ENCODE measurements around the gene UROC1.

Gene UROC1

DNA sequence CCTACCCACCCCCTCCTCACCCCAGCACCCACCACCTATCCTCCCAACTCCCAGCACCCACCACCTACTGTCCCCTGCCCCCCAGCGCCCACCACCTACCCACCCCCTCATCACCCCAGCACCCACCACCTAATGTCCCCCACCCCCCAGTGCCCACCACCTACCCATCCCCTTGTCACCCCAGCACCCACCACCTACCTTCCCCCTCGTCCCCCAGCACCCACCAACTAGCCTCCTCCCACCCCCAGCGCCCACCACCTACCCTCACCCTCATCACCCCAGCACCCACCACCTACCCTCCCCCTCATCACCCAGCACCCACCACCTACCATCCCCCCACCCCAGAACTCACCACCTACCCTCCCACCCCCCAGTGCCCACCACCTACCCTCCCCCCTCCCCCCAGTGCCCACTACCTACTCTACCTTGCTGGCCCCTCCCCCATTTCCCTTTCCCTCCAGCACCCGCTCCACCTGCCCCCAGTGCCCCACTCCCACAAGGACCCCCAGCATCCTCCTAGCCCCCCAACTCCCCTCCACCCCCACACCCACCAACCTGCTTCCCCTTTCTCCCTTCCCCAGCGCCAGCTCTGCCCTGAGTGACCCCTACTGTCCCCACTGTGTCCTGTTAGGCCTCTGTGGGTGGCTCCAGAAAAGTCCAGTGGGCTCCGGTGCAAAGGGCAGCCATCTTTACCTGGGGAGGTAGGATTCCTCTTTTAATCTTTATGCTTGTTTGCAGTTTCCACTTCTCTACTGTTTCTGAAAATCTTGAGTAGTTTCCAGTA lies 1.2 kb downstream of the UROC1 start:
- Histone ChIP-seq H3K27me3 (ENCODE audit: control insufficient read depth in 2 of 2, insufficient read depth in 2 of 2, low read length in 2 of 2) (peaks cover 0 to 1% of the 10 kb centered on the region in 2 donors), H3K9me3 (ENCODE audit: control insufficient read depth in 2 of 2, low read length in 2 of 2) (no peaks in the 10 kb centered on the region), H3K4me1 (ENCODE audit: control insufficient read depth in 2 of 2, insufficient read depth in 2 of 2, low read length in 2 of 2) (no peaks in the 10 kb centered on the region), H3K36me3 (ENCODE audit: control insufficient read depth in 2 of 2, insufficient read depth in 2 of 2, low read length in 2 of 2) (no peaks in the 10 kb centered on the region), H3K4me3 (ENCODE audit: low read length in 2 of 2) (no peak overlapping the region), H3K27ac (ENCODE audit: low read depth in 2 of 2, low read length in 2 of 2) (no peak overlapping the region), H3K9ac (ENCODE audit: low read depth in 1 of 2, low read length in 2 of 2) (no peak overlapping the region)

- H3K4me1 ChIP-seq (ENCODE audit: control insufficient read depth in 2 of 2, insufficient read depth in 2 of 2, low read length in 2 of 2): no peaks in the 10 kb centered on the region
- H3K27ac ChIP-seq (ENCODE audit: low read depth in 2 of 2, low read length in 2 of 2): no peak overlapping the region
- no peak overlapping the region for H3K4me3 ChIP-seq (ENCODE audit: low read length in 2 of 2)
- H3K27me3 ChIP-seq (ENCODE audit: control insufficient read depth in 2 of 2, insufficient read depth in 2 of 2, low read length in 2 of 2): peaks cover 0 to 1% of the 10 kb centered on the region in 2 donors
- no peaks in the 10 kb centered on the region for H3K9me3 ChIP-seq (ENCODE audit: control insufficient read depth in 2 of 2, low read length in 2 of 2)
- H3K9ac ChIP-seq (ENCODE audit: low read depth in 1 of 2, low read length in 2 of 2): no peak overlapping the region
- no peaks in the 10 kb centered on the region for H3K36me3 ChIP-seq (ENCODE audit: control insufficient read depth in 2 of 2, insufficient read depth in 2 of 2, low read length in 2 of 2)
These were observed 2.4 kb downstream of the UROC1 start for GRCh38 chr3:126515066-126515706.

- Histone ChIP-seq H3K36me3 (ENCODE audit: control insufficient read depth in 2 of 2, insufficient read depth in 2 of 2, low read length in 2 of 2) (no peaks in the 10 kb centered on the region), H3K4me1 (ENCODE audit: control insufficient read depth in 2 of 2, insufficient read depth in 2 of 2, low read length in 2 of 2) (no peaks in the 10 kb centered on the region), H3K9me3 (ENCODE audit: control insufficient read depth in 2 of 2, low read length in 2 of 2) (no peaks in the 10 kb centered on the region), H3K27me3 (ENCODE audit: control insufficient read depth in 2 of 2, insufficient read depth in 2 of 2, low read length in 2 of 2) (peaks cover 0 to 1% of the 10 kb centered on the region in 2 donors), H3K9ac (ENCODE audit: low read depth in 1 of 2, low read length in 2 of 2) (no peak overlapping the region), H3K27ac (ENCODE audit: low read depth in 2 of 2, low read length in 2 of 2) (no peak overlapping the region), H3K4me3 (ENCODE audit: low read length in 2 of 2) (no peak overlapping the region)
These were observed 3.4 kb downstream of the UROC1 start for GRCh38 chr3:126514161-126514560.

DNA sequence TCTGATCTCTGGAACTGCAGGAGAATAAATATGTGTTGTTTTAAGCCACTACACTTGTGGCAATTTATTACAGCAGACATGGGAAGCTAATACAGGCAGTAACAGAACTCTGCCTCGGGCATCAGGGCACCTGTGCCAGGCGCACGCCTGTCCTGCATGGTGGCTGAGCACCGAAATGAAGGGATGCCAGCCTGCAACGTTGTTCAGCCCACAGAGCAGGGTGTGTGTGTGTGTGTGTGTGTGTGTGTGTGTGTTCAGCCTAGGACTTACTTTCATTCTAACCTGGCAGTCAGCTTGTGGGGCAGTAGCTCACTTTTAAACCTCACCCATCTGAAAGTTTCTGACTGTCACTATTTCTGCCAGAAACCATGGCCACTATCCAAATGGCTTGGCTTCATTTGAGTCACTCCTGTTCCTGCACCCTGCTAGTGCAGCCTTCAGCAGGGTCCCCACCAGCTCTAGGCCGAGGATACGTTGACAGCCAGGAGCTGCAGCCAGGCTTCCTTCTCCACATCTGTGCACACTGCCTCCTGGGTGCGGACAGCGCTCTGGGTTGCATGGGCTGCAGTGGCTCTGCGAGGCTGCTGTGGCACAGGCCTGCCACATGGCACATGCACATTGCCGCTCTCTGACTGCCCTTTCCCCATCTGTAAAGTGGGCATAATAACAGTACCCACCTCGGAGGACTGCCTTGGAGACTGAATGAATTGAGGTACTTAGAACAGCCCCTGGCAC lies 4.5 kb downstream of the UROC1 start:
- Histone ChIP-seq H3K4me3 (ENCODE audit: low read length in 2 of 2) (no peak overlapping the region), H3K9me3 (ENCODE audit: control insufficient read depth in 2 of 2, low read length in 2 of 2) (no peaks in the 10 kb centered on the region), H3K27me3 (ENCODE audit: control insufficient read depth in 2 of 2, insufficient read depth in 2 of 2, low read length in 2 of 2) (no peaks in the 10 kb centered on the region), H3K9ac (ENCODE audit: low read depth in 1 of 2, low read length in 2 of 2) (no peak overlapping the region), H3K27ac (ENCODE audit: low read depth in 2 of 2, low read length in 2 of 2) (no peak overlapping the region), H3K4me1 (ENCODE audit: control insufficient read depth in 2 of 2, insufficient read depth in 2 of 2, low read length in 2 of 2) (no peaks in the 10 kb centered on the region), H3K36me3 (ENCODE audit: control insufficient read depth in 2 of 2, insufficient read depth in 2 of 2, low read length in 2 of 2) (no peaks in the 10 kb centered on the region)

GRCh38 chr3:126512026-126512425 lies 5.5 kb downstream of the UROC1 start:
- no peak overlapping the region for H3K4me3 ChIP-seq (ENCODE audit: low read length in 2 of 2)
- H3K9ac ChIP-seq (ENCODE audit: low read depth in 1 of 2, low read length in 2 of 2): no peak overlapping the region
- H3K36me3 ChIP-seq (ENCODE audit: control insufficient read depth in 2 of 2, insufficient read depth in 2 of 2, low read length in 2 of 2): no peaks in the 10 kb centered on the region
- H3K9me3 ChIP-seq (ENCODE audit: control insufficient read depth in 2 of 2, low read length in 2 of 2): no peaks in the 10 kb centered on the region
- no peak overlapping the region for H3K27ac ChIP-seq (ENCODE audit: low read depth in 2 of 2, low read length in 2 of 2)
- H3K4me1 ChIP-seq (ENCODE audit: control insufficient read depth in 2 of 2, insufficient read depth in 2 of 2, low read length in 2 of 2): no peaks in the 10 kb centered on the region
- no peaks in the 10 kb centered on the region for H3K27me3 ChIP-seq (ENCODE audit: control insufficient read depth in 2 of 2, insufficient read depth in 2 of 2, low read length in 2 of 2)

GRCh38 chr3:126511291-126511690 lies 6.3 kb downstream of the UROC1 start:
- Histone ChIP-seq H3K9ac (ENCODE audit: low read depth in 1 of 2, low read length in 2 of 2) (no peak overlapping the region), H3K4me3 (ENCODE audit: low read length in 2 of 2) (no peak overlapping the region), H3K36me3 (ENCODE audit: control insufficient read depth in 2 of 2, insufficient read depth in 2 of 2, low read length in 2 of 2) (no peaks in the 10 kb centered on the region), H3K4me1 (ENCODE audit: control insufficient read depth in 2 of 2, insufficient read depth in 2 of 2, low read length in 2 of 2) (no peaks in the 10 kb centered on the region), H3K27me3 (ENCODE audit: control insufficient read depth in 2 of 2, insufficient read depth in 2 of 2, low read length in 2 of 2) (no peaks in the 10 kb centered on the region), H3K9me3 (ENCODE audit: control insufficient read depth in 2 of 2, low read length in 2 of 2) (no peaks in the 10 kb centered on the region), H3K27ac (ENCODE audit: low read depth in 2 of 2, low read length in 2 of 2) (no peak overlapping the region)

DNA sequence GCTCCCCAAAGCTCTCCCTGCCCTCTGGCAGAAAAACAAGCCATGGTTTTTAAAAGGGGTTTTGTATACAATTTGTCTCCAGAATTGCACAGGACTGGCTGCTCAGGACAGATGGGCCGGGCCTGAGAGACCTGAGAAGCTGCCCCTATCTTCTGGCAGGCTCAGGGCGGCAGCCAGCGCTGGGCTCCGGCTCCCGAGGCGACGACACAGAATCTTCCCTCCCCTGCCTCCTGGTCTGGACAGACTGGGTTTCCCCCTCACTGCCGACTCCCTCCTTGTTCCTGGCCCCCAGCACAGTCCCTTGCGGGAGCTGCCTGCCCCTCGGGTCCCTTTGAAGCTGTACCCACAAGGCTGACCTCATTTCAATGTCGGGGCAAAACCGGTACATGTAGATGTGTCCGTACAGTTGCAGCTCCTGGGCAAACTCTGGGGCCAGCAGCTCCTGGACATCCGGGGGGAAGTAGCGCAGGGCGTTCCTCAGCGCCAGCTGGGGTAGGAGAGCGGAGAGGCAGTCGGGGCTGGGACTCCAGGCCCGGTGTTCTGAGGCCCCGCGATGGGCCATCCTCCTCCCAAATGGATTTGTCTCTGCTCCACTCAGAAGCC lies 7.2 kb downstream of the UROC1 start:
- no peak overlapping the region for H3K4me3 ChIP-seq (ENCODE audit: low read length in 2 of 2)
- no peaks in the 10 kb centered on the region for H3K36me3 ChIP-seq (ENCODE audit: control insufficient read depth in 2 of 2, insufficient read depth in 2 of 2, low read length in 2 of 2)
- no peaks in the 10 kb centered on the region for H3K4me1 ChIP-seq (ENCODE audit: control insufficient read depth in 2 of 2, insufficient read depth in 2 of 2, low read length in 2 of 2)
- H3K27ac ChIP-seq (ENCODE audit: low read depth in 2 of 2, low read length in 2 of 2): no peak overlapping the region
- no peaks in the 10 kb centered on the region for H3K27me3 ChIP-seq (ENCODE audit: control insufficient read depth in 2 of 2, insufficient read depth in 2 of 2, low read length in 2 of 2)
- no peak overlapping the region for H3K9ac ChIP-seq (ENCODE audit: low read depth in 1 of 2, low read length in 2 of 2)
- no peaks in the 10 kb centered on the region for H3K9me3 ChIP-seq (ENCODE audit: control insufficient read depth in 2 of 2, low read length in 2 of 2)

- no peaks in the 10 kb centered on the region for H3K36me3 ChIP-seq (ENCODE audit: control insufficient read depth in 2 of 2, insufficient read depth in 2 of 2, low read length in 2 of 2)
- H3K4me3 ChIP-seq (ENCODE audit: low read length in 2 of 2): no peak overlapping the region
- no peaks in the 10 kb centered on the region for H3K27me3 ChIP-seq (ENCODE audit: control insufficient read depth in 2 of 2, insufficient read depth in 2 of 2, low read length in 2 of 2)
- H3K9me3 ChIP-seq (ENCODE audit: control insufficient read depth in 2 of 2, low read length in 2 of 2): no peaks in the 10 kb centered on the region
- H3K4me1 ChIP-seq (ENCODE audit: control insufficient read depth in 2 of 2, insufficient read depth in 2 of 2, low read length in 2 of 2): no peaks in the 10 kb centered on the region
- no peak overlapping the region for H3K27ac ChIP-seq (ENCODE audit: low read depth in 2 of 2, low read length in 2 of 2)
- H3K9ac ChIP-seq (ENCODE audit: low read depth in 1 of 2, low read length in 2 of 2): no peak overlapping the region
These were observed 7.8 kb downstream of the UROC1 start for GRCh38 chr3:126509597-126510307.

DNA sequence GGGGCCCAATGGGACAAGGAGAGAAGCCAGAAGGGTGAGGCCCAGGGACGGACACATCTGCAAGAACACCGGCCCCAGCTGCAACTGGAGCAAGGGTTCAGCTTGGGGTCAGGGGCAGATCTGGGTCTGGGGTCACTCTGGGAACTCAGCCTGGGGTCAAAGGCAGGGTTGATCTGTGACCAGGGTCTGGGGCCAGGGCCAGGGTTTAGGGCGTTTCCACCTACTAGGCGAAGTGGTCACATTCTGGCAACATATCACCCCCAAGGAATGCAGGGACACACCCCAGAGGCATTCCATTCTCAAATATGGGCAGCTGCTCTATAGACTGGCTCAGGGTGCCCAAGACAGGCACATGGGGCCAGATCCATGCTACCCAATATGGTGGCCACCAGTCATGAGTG lies 9.0 kb downstream of the UROC1 start:
- Histone ChIP-seq H3K27me3 (ENCODE audit: control insufficient read depth in 2 of 2, insufficient read depth in 2 of 2, low read length in 2 of 2) (no peaks in the 10 kb centered on the region), H3K4me1 (ENCODE audit: control insufficient read depth in 2 of 2, insufficient read depth in 2 of 2, low read length in 2 of 2) (no peaks in the 10 kb centered on the region), H3K9me3 (ENCODE audit: control insufficient read depth in 2 of 2, low read length in 2 of 2) (no peaks in the 10 kb centered on the region), H3K36me3 (ENCODE audit: control insufficient read depth in 2 of 2, insufficient read depth in 2 of 2, low read length in 2 of 2) (no peaks in the 10 kb centered on the region), H3K27ac (ENCODE audit: low read depth in 2 of 2, low read length in 2 of 2) (no peak overlapping the region), H3K4me3 (ENCODE audit: low read length in 2 of 2) (no peak overlapping the region), H3K9ac (ENCODE audit: low read depth in 1 of 2, low read length in 2 of 2) (no peak overlapping the region)

Measured in mucosa of rectum (tissue), 2 donors.